Natural killer cell (primary cell): ENCODE data around the gene OR52K2. TPM values are rescaled to one million over a fixed set of nuclear protein-coding genes. Genes with fewer than 3 reads are reported as not detected.

Experiments used
- ATAC-seq, 3 donors: fragments of 150-1000 bp in 2 of 3; fragments of 200-7000 bp in 1 of 3; cut with Tn5 transposase; 1 replicate in 1 of 3; 2 replicates in 2 of 3; pipeline ENCODE4 v1.10.0; 2021; ENCODE audit warnings: mild to moderate bottlenecking in 2 of 3, moderate library complexity in 2 of 3
- DNase-seq, 2 donors: peaks; one replicate each; pipeline versions ENCODE4 v3.0.0 to v3.0.0-alpha.2; 2013 to 2021; ENCODE audit warnings: mixed read lengths in 1 of 2
- H3K27ac ChIP-seq: one replicate; pipeline ENCODE4 v1.5.1; 2013; ENCODE audit warnings: mild to moderate bottlenecking, low read length
- H3K27me3 ChIP-seq: one replicate; pipeline ENCODE4 v1.6.1; 2013; ENCODE audit warnings: low read length; ENCODE audit not compliant: control insufficient read depth, insufficient read depth
- H3K36me3 ChIP-seq: one replicate; pipeline ENCODE4 v1.6.1; 2013; ENCODE audit warnings: low read length; ENCODE audit not compliant: control insufficient read depth, insufficient read depth
- H3K4me1 ChIP-seq: one replicate; pipeline ENCODE4 v1.6.1; 2013; ENCODE audit warnings: low read length; ENCODE audit not compliant: control insufficient read depth, insufficient read depth
- H3K4me3 ChIP-seq: one replicate; pipeline ENCODE4 v1.5.1; 2013; ENCODE audit warnings: low read length
- H3K9me3 ChIP-seq: one replicate; pipeline ENCODE4 v1.6.1; 2013; ENCODE audit warnings: low read length; ENCODE audit not compliant: control insufficient read depth, insufficient read depth
- H3K27ac Mint-ChIP-seq, 2 donors: one replicate each; pipeline ENCODE4 v1.8.0; 2022; ENCODE audit warnings: mild to moderate bottlenecking in 2 of 2, mixed read lengths in 2 of 2, moderate library complexity in 1 of 2
- H3K27me3 Mint-ChIP-seq, 2 donors: one replicate each; pipeline ENCODE4 v1.8.0; 2022; ENCODE audit warnings: low read depth in 2 of 2, mixed read lengths in 2 of 2
- H3K36me3 Mint-ChIP-seq: one replicate; pipeline ENCODE4 v1.8.0; 2022; ENCODE audit warnings: mixed read lengths
- H3K4me1 Mint-ChIP-seq, 2 donors: one replicate each; pipeline ENCODE4 v1.8.0; 2022; ENCODE audit warnings: mixed read lengths in 2 of 2
- H3K4me3 Mint-ChIP-seq: one replicate; pipeline ENCODE4 v1.8.0; 2022; ENCODE audit warnings: mild to moderate bottlenecking, moderate library complexity, mixed read lengths
- H3K9me3 Mint-ChIP-seq, 2 donors: one replicate each; pipeline ENCODE4 v1.8.0; 2022; ENCODE audit warnings: mixed read lengths in 2 of 2
- CTCF ChIP-seq: fragments of 200-600 bp; IDR thresholded peaks from one replicate; pipeline ENCODE4 v1.8.0; 2022; ENCODE audit warnings: antibody characterized with exemption
- WGBS: methylation state at CpG from one replicate; pipeline ENCODE4 v1.1.7; 2013; ENCODE audit warnings: missing lambda C conversion rate; ENCODE audit not compliant: insufficient coverage; 5-methylcytosine and 5-hydroxymethylcytosine counted together
- intact Hi-C: fragments of 100-400 bp; cut with micrococcal nuclease; formaldehyde crosslinking; loops from one replicate; pipeline ENCODE4 v1.14.2; 2022
- total RNA-seq, 4 donors: library from RNA; stranded (reverse); fragments of 120-200 nt in 1 of 4; gene quantifications; one replicate each; pipeline versions ENCODE4 v1.2.3 to v1.2.4, GENCODE V29; 2013 to 2022

OR52K2 gene
- total RNA-seq, 3 donors from 2014 or later (not counting 1 experiment from before 2014, with no cell fraction given), result not detected

- intact Hi-C loops, result no loop called here
- Mint-ChIP-seq H3K27ac (no peak overlapping the region), H3K9me3 (no peaks in the 10 kb centered on the region), H3K36me3 (no peaks in the 10 kb centered on the region), H3K4me3 (no peak overlapping the region), H3K27me3 (peaks cover 16 to 25% of the 10 kb centered on the region in 2 donors), H3K4me1 (no peaks in the 10 kb centered on the region)
- no peak overlapping the region for H3K27ac ChIP-seq
- no peaks in the 10 kb centered on the region for H3K9me3 ChIP-seq
- no peak for ATAC-seq
- no peak for DNase-seq
- 92% methylated on average over 3 of the region's 3 CpGs for WGBS
- no peaks in the 10 kb centered on the region for H3K4me1 ChIP-seq
- no peak for TF ChIP-seq CTCF
- H3K27me3 ChIP-seq, result no peaks in the 10 kb centered on the region
- H3K36me3 ChIP-seq, result no peaks in the 10 kb centered on the region
- no peak overlapping the region for H3K4me3 ChIP-seq
Measured at GRCh38 chr11:4441515-4441914, 7.6 kb upstream of the OR52K2 start.

GRCh38 chr11:4443232-4443891 lies 5.7 kb upstream of the OR52K2 start:
- Histone ChIP-seq H3K27ac (no peak overlapping the region), H3K27me3 (no peaks in the 10 kb centered on the region), H3K4me1 (no peaks in the 10 kb centered on the region), H3K9me3 (no peaks in the 10 kb centered on the region), H3K4me3 (no peak overlapping the region), H3K36me3 (no peaks in the 10 kb centered on the region)
- 50% methylated on average over 3 of the region's 3 CpGs for WGBS
- DNase-seq (no peak), ATAC-seq (no peak)
- peaks cover 9 to 10% of the 10 kb centered on the region in 2 donors for H3K27me3 Mint-ChIP-seq
- intact Hi-C loops, result no loop called here
- no peak for TF ChIP-seq CTCF
- H3K9me3 Mint-ChIP-seq, result no peaks in the 10 kb centered on the region
- no peak overlapping the region for H3K27ac Mint-ChIP-seq
- no peaks in the 10 kb centered on the region for H3K4me1 Mint-ChIP-seq
- H3K4me3 Mint-ChIP-seq, result no peak overlapping the region
- H3K36me3 Mint-ChIP-seq, result no peaks in the 10 kb centered on the region

GRCh38 chr11:4453118-4453517 lies 4.0 kb downstream of the OR52K2 start:
- H3K4me1 Mint-ChIP-seq, result peaks cover 6% of the 10 kb centered on the region in 2 donors
- no peak for DNase-seq
- no peak for ATAC-seq
- H3K27ac Mint-ChIP-seq, result no peak overlapping the region
- no peaks in the 10 kb centered on the region for H3K9me3 ChIP-seq
- H3K9me3 Mint-ChIP-seq, result peaks cover 0 to 2% of the 10 kb centered on the region in 2 donors
- no peak overlapping the region for H3K4me3 ChIP-seq
- H3K4me1 ChIP-seq, result no peaks in the 10 kb centered on the region
- H3K27me3 ChIP-seq, result no peaks in the 10 kb centered on the region
- H3K36me3 ChIP-seq, result no peaks in the 10 kb centered on the region
- intact Hi-C loops, result no loop called here
- 77% methylated on average over 2 of the region's 3 CpGs for WGBS
- peaks cover 11 to 36% of the 10 kb centered on the region in 2 donors for H3K27me3 Mint-ChIP-seq
- no peak overlapping the region for H3K27ac ChIP-seq
- H3K36me3 Mint-ChIP-seq, result no peaks in the 10 kb centered on the region
- H3K4me3 Mint-ChIP-seq, result no peak overlapping the region
- TF ChIP-seq CTCF, result no peak

- H3K4me3 ChIP-seq, result no peak overlapping the region
- Mint-ChIP-seq H3K27ac (no peak overlapping the region), H3K36me3 (no peaks in the 10 kb centered on the region), H3K4me1 (peaks cover 6% of the 10 kb centered on the region in 2 donors), H3K4me3 (no peak overlapping the region), H3K9me3 (peaks cover 0 to 2% of the 10 kb centered on the region in 2 donors), H3K27me3 (peaks cover 11 to 45% of the 10 kb centered on the region in 2 donors)
- intact Hi-C loops, result no loop called here
- H3K36me3 ChIP-seq, result no peaks in the 10 kb centered on the region
- no peak for TF ChIP-seq CTCF
- no peak overlapping the region for H3K27ac ChIP-seq
- no peaks in the 10 kb centered on the region for H3K27me3 ChIP-seq
- no peaks in the 10 kb centered on the region for H3K9me3 ChIP-seq
- no peak for DNase-seq
- ATAC-seq, result no peak
- no peaks in the 10 kb centered on the region for H3K4me1 ChIP-seq
Measured at GRCh38 chr11:4454021-4454420, 4.9 kb downstream of the OR52K2 start.
